GM15510 (cell line): ENCODE measurements around the gene PREX1.

Experiments used
- POLR2A ChIP-seq: IDR thresholded peaks from 3 replicates; pipeline ENCODE4 v1.6.1; 2011; ENCODE audit warnings: borderline replicate concordance; ENCODE audit not compliant: insufficient read length; ENCODE audit errors: extremely low read depth

PREX1 gene

GRCh38 chr20:48725555-48725991 is 102.2 kb downstream of the PREX1 start:
- no peak for TF ChIP-seq POLR2A

DNA sequence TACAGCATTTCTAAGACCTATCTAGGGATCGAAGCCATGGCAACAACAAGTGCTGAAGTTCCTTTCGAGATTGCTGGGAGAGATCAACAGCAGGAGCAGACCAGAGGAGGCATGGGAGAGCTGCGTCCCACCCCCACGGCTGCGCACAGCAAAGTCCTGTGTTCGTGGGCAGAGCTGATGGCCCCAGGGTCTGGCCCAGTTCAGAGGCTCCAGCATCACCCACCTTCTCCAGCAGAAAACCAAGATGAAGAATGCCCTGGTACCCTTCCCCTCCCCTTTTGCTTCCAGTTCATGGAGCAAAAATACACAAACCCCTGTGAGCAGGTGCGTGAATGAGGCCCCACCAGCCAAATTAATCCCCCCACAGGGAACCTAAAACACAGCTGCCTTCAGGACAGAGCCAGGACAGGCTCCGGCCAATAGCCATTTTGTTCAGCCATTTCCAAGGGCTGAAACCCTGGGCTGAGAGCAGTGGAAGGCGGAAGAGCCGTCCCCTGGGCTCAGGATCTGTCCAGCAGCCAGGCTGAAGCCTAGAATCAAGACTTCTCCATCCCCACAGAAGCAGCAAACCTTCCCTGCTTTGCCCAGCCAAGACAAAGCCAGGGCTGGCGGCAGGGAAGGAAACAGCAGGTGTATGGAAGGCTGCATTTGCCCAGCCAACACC is 102.8 kb downstream of the PREX1 start:
- no peak for TF ChIP-seq POLR2A

DNA sequence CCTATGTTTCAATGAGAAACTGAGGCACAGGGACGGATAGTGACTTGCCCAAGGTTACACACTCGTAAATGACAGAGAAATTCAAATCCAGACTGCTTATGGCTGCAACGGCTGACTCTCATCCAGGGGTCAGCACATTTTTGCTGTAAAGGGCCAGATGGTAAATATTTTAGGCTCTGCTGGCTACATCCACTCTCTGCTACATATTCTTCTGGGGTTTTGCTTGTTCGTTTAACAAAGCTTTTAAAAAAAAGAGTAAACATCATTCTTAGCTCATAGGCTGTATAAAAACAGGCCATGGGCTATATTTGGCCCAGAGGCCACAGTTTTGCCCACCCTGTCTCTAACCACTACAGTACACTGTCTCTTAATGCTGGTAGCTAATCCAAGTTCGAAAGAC is 103.4 kb downstream of the PREX1 start:
- no peak for TF ChIP-seq POLR2A

DNA sequence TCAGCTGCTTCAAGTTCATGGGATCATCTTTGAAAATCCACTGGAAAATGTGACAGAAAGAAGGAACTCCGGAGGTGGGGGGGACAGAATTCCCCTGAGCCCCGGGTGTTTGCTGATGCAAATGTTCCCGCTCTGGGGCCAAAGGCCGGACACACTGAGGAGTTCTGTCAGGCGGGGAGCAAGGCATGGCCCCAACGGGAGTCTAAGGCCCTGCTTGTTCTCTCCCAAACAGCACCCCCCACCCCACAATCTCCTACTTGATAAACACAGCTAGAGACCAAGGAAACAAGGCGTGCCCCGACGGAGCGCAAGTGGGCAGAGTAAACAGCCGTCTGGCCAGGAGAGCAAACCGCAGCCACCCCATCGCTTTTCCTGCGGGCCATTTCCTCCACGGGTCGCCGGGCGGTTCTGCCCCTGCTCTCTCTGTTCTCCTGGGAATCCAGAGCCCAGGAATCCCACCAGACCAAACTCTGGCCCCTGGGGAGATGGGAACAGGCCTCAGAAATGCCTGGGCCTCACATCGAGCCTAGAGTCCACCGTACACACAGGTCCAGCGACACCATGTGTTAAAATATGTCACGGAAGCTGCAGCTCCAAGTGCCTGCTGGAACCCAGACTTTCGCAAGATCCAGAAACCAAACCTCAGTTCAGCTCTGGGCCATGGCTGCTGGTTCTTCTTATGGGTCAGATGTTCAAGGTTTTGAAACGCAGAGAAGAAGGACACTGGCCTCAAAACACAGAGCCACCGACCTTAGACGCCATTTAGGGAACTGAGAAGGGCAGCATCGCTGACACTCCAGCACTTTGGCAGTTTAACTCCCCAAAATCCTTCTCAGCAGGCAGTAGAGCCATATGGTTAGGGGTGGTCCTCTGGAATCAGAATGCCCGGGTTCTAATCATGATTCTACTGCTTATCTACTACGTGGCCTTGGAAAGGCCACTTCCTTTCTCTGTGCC is 104.2 kb downstream of the PREX1 start:
- TF ChIP-seq POLR2A, result no peak

DNA sequence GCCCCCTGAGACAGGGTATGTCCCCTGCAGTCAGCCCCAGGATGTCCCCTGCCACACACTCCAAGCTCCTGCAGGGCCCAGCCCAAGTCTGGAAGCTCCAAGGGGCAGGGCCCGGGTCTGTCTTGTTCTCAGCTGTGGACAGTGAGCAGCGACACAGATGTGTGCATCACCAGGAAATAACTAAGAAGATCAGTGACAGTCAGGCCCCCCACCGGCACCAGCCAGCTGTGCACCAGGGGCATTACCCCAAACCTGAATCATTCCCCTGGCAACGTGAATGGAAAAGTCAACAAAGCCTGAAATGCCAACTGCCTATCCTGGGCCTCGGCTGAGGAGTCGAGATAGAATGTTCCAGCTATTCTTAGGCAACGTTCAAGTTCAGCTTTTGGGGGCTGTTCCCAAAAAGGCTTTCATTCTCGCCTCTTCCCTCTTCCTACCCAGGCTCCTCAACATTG is 105.0 kb downstream of the PREX1 start:
- peak; percentile 6 for TF ChIP-seq POLR2A

DNA sequence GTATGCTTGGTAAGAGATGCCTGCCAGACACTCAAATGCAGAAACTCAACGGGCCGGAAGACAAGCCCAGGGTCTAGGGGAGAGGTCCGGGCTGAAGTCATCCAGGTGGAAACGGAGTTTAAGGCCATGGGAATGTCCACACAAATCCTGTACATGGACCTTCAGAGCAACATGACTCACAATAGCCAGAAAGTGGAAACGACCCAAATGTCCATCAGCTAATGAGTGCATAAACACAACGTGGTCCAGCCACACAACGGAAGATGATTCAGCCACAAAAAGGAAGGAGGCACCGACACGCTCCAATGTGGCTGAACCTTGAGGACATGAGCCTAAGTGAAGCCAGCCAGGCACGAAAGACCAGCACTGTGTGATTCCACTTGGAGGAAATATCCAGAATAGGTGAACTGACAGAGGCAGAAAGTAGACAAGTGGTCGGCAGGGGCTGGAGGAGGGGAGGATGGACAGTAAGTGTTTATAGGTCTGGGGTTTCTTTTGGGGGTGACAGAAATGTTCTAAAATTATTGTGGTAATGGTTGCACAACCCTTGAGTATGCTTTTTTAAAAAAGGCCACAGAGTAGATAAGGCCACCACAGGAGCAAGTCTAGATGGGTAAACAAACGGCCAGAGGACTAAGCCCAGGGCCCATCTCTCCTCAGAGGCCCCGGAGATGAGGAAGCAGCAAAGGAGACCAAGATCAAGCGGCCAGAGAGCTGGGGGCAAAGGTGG is 105.6 kb downstream of the PREX1 start:
- peak; percentile 8 for TF ChIP-seq POLR2A

GRCh38 chr20:48721324-48722001 is 106.3 kb downstream of the PREX1 start:
- no peak for TF ChIP-seq POLR2A

GRCh38 chr20:48720256-48720985 is 107.4 kb downstream of the PREX1 start:
- TF ChIP-seq POLR2A, result no peak

DNA sequence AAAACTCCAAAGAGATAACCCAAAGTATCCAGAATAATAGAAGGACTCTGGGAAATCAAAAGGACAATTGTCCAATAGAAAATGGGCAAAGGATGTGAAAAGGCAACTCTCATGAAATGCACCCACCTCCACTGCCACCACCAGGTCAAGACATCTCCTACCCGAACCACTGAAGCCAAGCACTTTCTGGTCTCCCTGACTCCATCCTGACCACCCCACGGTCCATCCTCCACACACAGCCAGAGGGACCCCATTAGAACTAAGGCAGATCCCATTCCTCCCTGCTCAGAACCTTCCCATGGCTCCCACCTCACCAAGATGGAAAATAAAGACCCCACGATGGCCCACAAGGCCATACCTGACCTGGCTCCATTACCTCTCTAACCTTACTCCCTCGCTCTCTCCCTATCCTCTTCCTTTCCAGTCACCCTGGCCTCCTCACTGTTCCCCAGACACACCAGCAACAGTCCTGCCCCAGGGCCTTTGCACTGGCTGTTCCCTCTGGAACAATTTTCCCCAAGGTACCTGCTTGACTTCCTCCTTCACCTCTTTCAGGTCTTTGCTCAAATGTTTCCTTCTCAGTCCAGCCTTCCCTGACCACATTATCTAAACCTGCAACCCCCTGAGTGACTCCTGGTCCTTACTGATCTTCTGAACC is 108.1 kb downstream of the PREX1 start:
- TF ChIP-seq POLR2A, result no peak

- TF ChIP-seq POLR2A, result no peak
Observed at GRCh38 chr20:48718786-48719578, 108.8 kb downstream of the PREX1 start.

DNA sequence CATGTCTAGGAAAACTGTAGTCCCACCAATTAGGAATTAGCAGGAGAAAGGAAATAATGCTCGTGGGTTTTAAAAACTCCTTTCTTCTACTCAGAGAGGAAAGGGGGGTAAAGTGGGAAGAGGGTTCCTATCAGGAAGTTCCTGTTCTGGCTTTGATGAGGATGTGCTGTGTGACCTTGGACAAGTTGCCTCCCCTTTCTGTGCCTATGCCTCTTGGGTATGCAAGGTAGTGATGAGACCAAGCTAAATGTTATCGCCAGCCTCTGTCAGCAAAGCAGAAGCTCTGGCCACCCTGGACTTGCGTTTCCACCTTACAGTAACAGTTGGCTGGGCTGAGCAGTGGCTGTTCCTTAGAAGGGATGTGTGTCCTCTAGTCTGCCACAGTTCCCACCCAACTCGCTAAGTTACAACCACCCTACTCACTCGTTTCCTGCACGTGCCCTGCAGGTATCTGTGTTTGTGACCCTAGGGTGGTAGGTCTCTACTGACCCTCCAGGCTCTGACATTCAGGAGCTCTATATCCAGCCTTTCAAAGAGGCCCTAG is 110.0 kb downstream of the PREX1 start:
- TF ChIP-seq POLR2A, result no peak

DNA sequence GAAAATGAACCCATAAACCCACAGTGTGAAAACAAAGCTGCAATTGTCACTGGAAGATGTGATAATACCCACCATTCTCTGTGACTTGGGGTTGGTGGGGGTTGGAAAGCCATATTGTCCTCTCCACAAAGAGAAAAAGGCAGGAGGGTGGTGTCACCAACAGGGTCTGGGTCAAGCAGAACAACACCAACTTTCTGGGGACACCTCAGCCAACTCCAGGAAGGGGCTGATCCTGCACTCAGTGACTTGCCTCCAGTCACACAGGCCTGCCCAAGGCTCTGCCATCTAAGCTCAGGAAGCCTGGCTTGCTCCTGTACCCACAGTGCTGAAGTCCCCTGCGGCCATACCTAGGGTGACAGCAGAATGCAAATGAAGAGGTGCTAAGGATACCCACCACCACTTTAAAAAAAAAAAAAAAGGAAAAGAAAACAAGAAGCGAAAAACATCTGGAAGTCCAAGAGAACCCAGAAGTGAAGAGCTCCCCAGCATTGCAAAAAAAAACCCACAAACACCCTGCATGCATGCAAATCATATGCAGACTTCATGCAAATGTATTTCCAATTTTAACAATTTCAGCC is 110.6 kb downstream of the PREX1 start:
- peak; percentile 34 for TF ChIP-seq POLR2A
